SU-DHL-6 (cell line): ENCODE results near the gene FBXL15.

ENCODE experiments used
- H2AFZ ChIP-seq: fragments of 200-600 bp; sonication (generic); 2 replicates; pipeline ENCODE4 v1.6.1; 2014; ENCODE audit warnings: low read depth, mild to moderate bottlenecking, moderate library complexity, mixed read lengths, antibody characterized with exemption, low read length; ENCODE audit not compliant: severe bottlenecking
- H3F3A ChIP-seq: fragments of 200-600 bp; shearing (Covaris generic); 2 replicates; pipeline ENCODE4 v1.6.0; 2016; ENCODE audit warnings: antibody characterized with exemption, mild to moderate bottlenecking; ENCODE audit not compliant: insufficient read depth
- H3K27ac ChIP-seq: fragments of 200-600 bp; sonication (generic); 2 replicates; pipeline ENCODE4 v1.5.1; 2016; ENCODE audit warnings: low read depth, mild to moderate bottlenecking, low read length, moderate library complexity, mixed read lengths
- H3K27me3 ChIP-seq: fragments of 200-600 bp; sonication (generic), shearing (Covaris generic); 2 replicates; pipeline ENCODE4 v1.6.0; 2014; ENCODE audit warnings: mild to moderate bottlenecking, low read length
- H3K36me3 ChIP-seq: fragments of 200-600 bp; sonication (generic); 2 replicates; pipeline ENCODE4 v1.6.1; 2014; ENCODE audit warnings: mild to moderate bottlenecking, low read length, mixed read lengths
- H3K4me2 ChIP-seq: fragments of 300-600, 200-600 bp; shearing (Covaris generic), sonication (generic); 2 replicates; pipeline ENCODE4 v1.6.0; 2014; ENCODE audit warnings: low read length, low read depth, mild to moderate bottlenecking; ENCODE audit not compliant: poor library complexity, severe bottlenecking
- H3K4me3 ChIP-seq: fragments of 200-600 bp; sonication (generic); 2 replicates; pipeline ENCODE4 v1.5.1; 2014; ENCODE audit warnings: antibody characterized with exemption, low read length, mild to moderate bottlenecking, mixed read lengths; ENCODE audit not compliant: insufficient read depth, poor library complexity, severe bottlenecking
- H3K79me2 ChIP-seq: fragments of 200-600 bp; sonication (generic); 2 replicates; pipeline ENCODE4 v1.6.1; 2014; ENCODE audit warnings: mild to moderate bottlenecking, low read length, moderate library complexity; ENCODE audit not compliant: insufficient read depth
- H3K9ac ChIP-seq: fragments of 200-600 bp; sonication (generic); 2 replicates; pipeline ENCODE4 v1.7.0; 2014; ENCODE audit warnings: mild to moderate bottlenecking, low read length
- H3K9me2 ChIP-seq: fragments of 200-600 bp; sonication (generic); replicated peaks from 2 replicates; pipeline ENCODE4 v1.6.1; 2014; ENCODE audit warnings: low read length; ENCODE audit not compliant: insufficient read depth
- H3K9me3 ChIP-seq: fragments of 200-600 bp; sonication (generic); 2 replicates; pipeline ENCODE4 v1.6.1; 2014; ENCODE audit warnings: low read length, mixed read lengths; ENCODE audit not compliant: insufficient read depth
- H4K20me1 ChIP-seq: fragments of 200-600 bp; sonication (generic); 2 replicates; pipeline ENCODE4 v1.6.1; 2014; ENCODE audit warnings: low read depth, mild to moderate bottlenecking, antibody characterized with exemption, low read length, moderate library complexity, mixed read lengths
- EZH2phosphoT487 ChIP-seq: fragments of 200-600 bp; sonication (generic), shearing (Covaris generic); conservative IDR thresholded peaks from 2 replicates; pipeline ENCODE4 v1.6.1; 2018; ENCODE audit warnings: mild to moderate bottlenecking, antibody characterized with exemption, low read length, moderate library complexity, mixed read lengths
- TF ChIP-seq, protein P1 (sequence below): fragments of 200-600 bp; sonication (generic); IDR thresholded peaks from one replicate; pipeline ENCODE4 v1.5.1; 2017; ENCODE audit warnings: antibody characterized with exemption, mild to moderate bottlenecking, low read length, moderate library complexity; ENCODE audit not compliant: insufficient read depth, poor library complexity, severe bottlenecking

The FBXL15 gene

DNA sequence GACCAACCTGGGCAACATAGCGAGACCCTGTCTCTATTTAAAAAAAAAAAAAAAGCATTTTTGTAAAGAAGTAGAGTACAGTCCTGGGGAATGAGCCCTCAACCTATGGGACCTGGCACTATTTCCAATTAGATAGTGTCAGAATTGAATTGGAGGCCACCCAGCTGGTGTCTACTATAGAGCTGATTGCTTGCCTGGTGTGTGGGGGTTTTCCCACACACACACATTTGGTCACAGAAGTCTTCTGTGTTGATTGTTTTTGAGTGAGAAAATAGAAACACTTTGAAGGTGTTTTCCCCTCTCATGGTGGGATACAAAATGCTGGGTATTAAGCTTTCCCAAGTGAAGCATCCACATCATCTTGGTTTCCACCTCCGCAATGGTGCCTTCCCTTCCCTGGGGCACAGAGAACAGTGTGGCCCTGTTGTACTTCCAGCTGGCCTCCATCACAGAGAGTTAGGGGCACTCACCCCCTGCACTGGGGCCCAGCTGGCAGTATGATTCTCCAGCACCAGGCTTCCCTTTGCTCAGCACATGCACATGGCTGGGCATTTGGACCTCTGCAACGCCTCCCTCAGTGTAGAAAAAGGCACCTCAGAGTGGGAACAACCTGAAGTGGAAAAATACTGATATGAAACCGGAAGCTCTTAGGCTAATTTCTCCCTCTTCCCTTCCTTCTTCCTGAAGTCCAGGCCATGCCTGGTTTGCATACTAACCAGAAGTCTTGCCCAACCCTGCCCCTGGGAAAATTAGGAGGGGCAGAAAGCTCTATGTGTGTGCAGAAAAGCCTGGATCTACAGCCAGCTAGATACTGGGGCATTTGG lies 35.8 kb upstream of the FBXL15 start:
- Histone ChIP-seq H3K4me2 (no peak overlapping the region), H3F3A (no peaks in the 10 kb centered on the region), H3K27ac (no peak overlapping the region), H3K27me3 (no peaks in the 10 kb centered on the region), H3K9me3 (no peaks in the 10 kb centered on the region), H2AFZ (no peak overlapping the region), H3K36me3 (no peaks in the 10 kb centered on the region), H4K20me1 (no peaks in the 10 kb centered on the region), H3K9me2 (no peaks in the 10 kb centered on the region), H3K79me2 (no peaks in the 10 kb centered on the region), H3K9ac (no peak overlapping the region), H3K4me3 (no peak overlapping the region)
- TF ChIP-seq, protein P1, sequence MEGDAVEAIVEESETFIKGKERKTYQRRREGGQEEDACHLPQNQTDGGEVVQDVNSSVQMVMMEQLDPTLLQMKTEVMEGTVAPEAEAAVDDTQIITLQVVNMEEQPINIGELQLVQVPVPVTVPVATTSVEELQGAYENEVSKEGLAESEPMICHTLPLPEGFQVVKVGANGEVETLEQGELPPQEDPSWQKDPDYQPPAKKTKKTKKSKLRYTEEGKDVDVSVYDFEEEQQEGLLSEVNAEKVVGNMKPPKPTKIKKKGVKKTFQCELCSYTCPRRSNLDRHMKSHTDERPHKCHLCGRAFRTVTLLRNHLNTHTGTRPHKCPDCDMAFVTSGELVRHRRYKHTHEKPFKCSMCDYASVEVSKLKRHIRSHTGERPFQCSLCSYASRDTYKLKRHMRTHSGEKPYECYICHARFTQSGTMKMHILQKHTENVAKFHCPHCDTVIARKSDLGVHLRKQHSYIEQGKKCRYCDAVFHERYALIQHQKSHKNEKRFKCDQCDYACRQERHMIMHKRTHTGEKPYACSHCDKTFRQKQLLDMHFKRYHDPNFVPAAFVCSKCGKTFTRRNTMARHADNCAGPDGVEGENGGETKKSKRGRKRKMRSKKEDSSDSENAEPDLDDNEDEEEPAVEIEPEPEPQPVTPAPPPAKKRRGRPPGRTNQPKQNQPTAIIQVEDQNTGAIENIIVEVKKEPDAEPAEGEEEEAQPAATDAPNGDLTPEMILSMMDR = no peak

DNA sequence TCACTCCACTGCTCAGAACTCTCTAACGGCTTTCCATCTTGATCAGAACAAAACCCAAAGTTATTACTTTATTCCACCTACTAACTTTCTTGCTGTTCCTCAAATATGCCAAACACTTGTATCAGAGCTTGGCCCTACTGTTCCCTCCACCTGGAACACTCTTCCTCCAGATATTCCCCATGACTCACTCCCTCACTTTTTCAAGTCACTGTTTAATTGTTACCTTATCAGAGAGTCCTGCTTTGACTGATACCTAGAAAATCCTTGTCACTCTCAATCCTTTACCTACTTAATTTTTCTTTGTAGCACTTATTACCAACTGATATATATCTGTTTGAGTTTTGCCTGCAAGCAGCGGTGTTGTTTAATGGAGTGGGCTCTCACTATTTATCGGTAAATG lies 30.7 kb upstream of the FBXL15 start:
- peaks cover 13% of the 10 kb centered on the region; the same call in 1 of the 2 replicates for H3F3A ChIP-seq
- no peaks in the 10 kb centered on the region for H3K79me2 ChIP-seq

DNA sequence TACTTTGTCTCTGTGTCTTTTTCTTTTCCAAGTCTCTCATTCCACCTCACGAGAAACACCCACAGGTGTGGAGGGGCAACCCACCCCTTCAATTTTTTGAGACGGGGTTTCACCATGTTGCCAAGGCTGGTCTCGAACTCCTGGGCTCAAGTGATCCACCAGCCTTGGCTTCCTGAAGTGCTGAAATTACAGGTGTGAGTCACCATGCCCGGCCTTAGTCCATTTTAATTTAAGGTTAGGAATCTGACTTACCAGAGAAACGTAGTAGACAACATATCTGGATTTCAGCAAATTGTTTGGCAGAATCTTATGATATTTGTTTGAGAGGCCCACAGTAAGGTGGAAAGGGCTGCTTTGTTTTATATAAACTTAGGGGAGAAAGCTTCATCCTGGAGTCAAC lies 28.3 kb upstream of the FBXL15 start:
- H3K36me3 ChIP-seq = no peaks in the 10 kb centered on the region
- no peak overlapping the region for H3K4me3 ChIP-seq
- no peak overlapping the region for H3K27ac ChIP-seq
- peaks cover 8% of the 10 kb centered on the region; the same call in 1 of the 2 replicates for H3K79me2 ChIP-seq
- TF ChIP-seq, protein P1 = no peak
- no peak for TF ChIP-seq EZH2phosphoT487
- H3K9ac ChIP-seq = no peak overlapping the region
- H3K9me3 ChIP-seq = no peaks in the 10 kb centered on the region
- H3K9me2 ChIP-seq = no peaks in the 10 kb centered on the region
- H3F3A ChIP-seq = peaks cover 18% of the 10 kb centered on the region; the same call in 1 of the 2 replicates
- H4K20me1 ChIP-seq = no peaks in the 10 kb centered on the region
- no peak overlapping the region for H3K4me2 ChIP-seq
- H2AFZ ChIP-seq = no peak overlapping the region
- no peaks in the 10 kb centered on the region for H3K27me3 ChIP-seq

More for the DNA sequence above, 30.7 kb upstream of the FBXL15 start:
- Histone ChIP-seq H3K36me3 (no peaks in the 10 kb centered on the region), H3K27ac (no peak overlapping the region), H3K9me2 (no peaks in the 10 kb centered on the region), H4K20me1 (no peaks in the 10 kb centered on the region), H3K9me3 (no peaks in the 10 kb centered on the region), H3K4me2 (no peak overlapping the region), H3K4me3 (no peak overlapping the region), H3K27me3 (no peaks in the 10 kb centered on the region), H2AFZ (no peak overlapping the region), H3K9ac (no peak overlapping the region)
- TF ChIP-seq EZH2phosphoT487 = no peak
- TF ChIP-seq, protein P1 = no peak
